Sigmoid colon (tissue), 7 donors: ENCODE measurements around the gene TASL. TPM values are rescaled to one million over a fixed set of nuclear protein-coding genes. Genes with fewer than 3 reads are reported as not detected.

ENCODE experiments used
- DNase-seq: peaks from one replicate; pipeline ENCODE4 v3.0.0-alpha.2; 2019
- H3K27ac ChIP-seq, 4 donors: fragments of 200-600 bp; sonication (generic); one replicate each; pipeline ENCODE4 v1.5.1; 2016 to 2019; ENCODE audit warnings: mild to moderate bottlenecking in 1 of 4
- H3K27me3 ChIP-seq, 3 donors: fragments of 200-600 bp; sonication (generic); one replicate each; pipeline ENCODE4 v1.5.1; 2019; ENCODE audit warnings: mild to moderate bottlenecking in 1 of 3
- H3K36me3 ChIP-seq, 4 donors: fragments of 200-600 bp; sonication (generic); one replicate each; pipeline ENCODE4 v1.5.1; 2016 to 2019
- H3K4me1 ChIP-seq, 4 donors: fragments of 200-600 bp; sonication (generic); one replicate each; pipeline ENCODE4 v1.5.1; 2017 to 2019
- H3K4me3 ChIP-seq, 4 donors: fragments of 200-600 bp; sonication (generic); one replicate each; pipeline ENCODE4 v1.5.1; 2017 to 2019; ENCODE audit warnings: mild to moderate bottlenecking in 2 of 4, moderate library complexity in 1 of 4
- H3K9me3 ChIP-seq, 4 donors: fragments of 200-600 bp in 3 of 4; sonication (generic) in 3 of 4; one replicate each; pipeline versions ENCODE4 v1.5.1 to v1.6.1; 2013 to 2019
- CTCF ChIP-seq, 4 experiments: fragments of 450-650 bp in 3 of 4; fragments of 200-600 bp in 1 of 4; IDR thresholded peaks; one replicate each; pipeline ENCODE4 v1.5.1; 2016 to 2019; ENCODE audit warnings: antibody characterized with exemption in 4 of 4, mild to moderate bottlenecking in 3 of 4, moderate library complexity in 2 of 4
- EP300 ChIP-seq, 4 donors: sonication (generic); formaldehyde crosslinking; IDR thresholded peaks; one replicate each; pipeline ENCODE4 v1.6.1; 2017; ENCODE audit warnings: antibody characterized with exemption in 4 of 4
- POLR2A ChIP-seq, 2 donors: fragments of 450-650 bp; IDR thresholded peaks; one replicate each; pipeline ENCODE4 v1.6.1; 2016; ENCODE audit warnings: antibody characterized with exemption in 2 of 2, mild to moderate bottlenecking in 2 of 2, moderate library complexity in 2 of 2
- POLR2AphosphoS5 ChIP-seq, 4 donors: sonication (generic); formaldehyde crosslinking; IDR thresholded peaks; one replicate each; pipeline ENCODE4 v1.6.1; 2017; ENCODE audit warnings: antibody characterized with exemption in 4 of 4
- WGBS, 2 donors: extraction: QIAGEN DNeasy Blood & Tissue Kit; methylation state at CpG; one replicate each; pipeline ENCODE4 v1.1.7; 2013; 5-methylcytosine and 5-hydroxymethylcytosine counted together
- intact Hi-C: fragments of 100-400 bp; cut with DNase I; formaldehyde crosslinking; loops from one replicate; pipeline ENCODE4 v1.15.1; 2023
- polyA plus RNA-seq, 3 donors: library from polyadenylated mRNA; stranded (reverse); fragments of 200-250 nt; gene quantifications; one replicate each; pipeline ENCODE4 v1.2.3, GENCODE V29; 2013
- total RNA-seq, 4 donors: library from RNA; depleted of rRNA; stranded (reverse); fragments of >200 nt; gene quantifications; one replicate each; pipeline ENCODE4 v1.1.0, GENCODE V29; 2016
- donor health status: healthy with polysubstance abuse.
- donor health status: Bipolar disorder and iron deficiency.
- donor health status: healthy.

The TASL gene
- total and polyA plus RNA-seq, 7 donors = 1.1 to 2.8 (median 1.5) TPM; not detected in 1

- no peak for DNase-seq
- Histone ChIP-seq H3K27ac (no peak overlapping the region), H3K36me3 (no peaks in the 10 kb centered on the region), H3K9me3 (no peaks in the 10 kb centered on the region), H3K27me3 (no peaks in the 10 kb centered on the region), H3K4me1 (no peaks in the 10 kb centered on the region), H3K4me3 (no peak overlapping the region)
- TF ChIP-seq POLR2AphosphoS5 (IDR thresholded peaks at IDR 0.05) (no peak), EP300 (IDR thresholded peaks at IDR 0.05) (no peak), POLR2A (IDR thresholded peaks at IDR 0.05) (no peak), CTCF (IDR thresholded peaks at IDR 0.05) (no peak)
- intact Hi-C loops = no loop called here
- WGBS, 2 donors = 88 to 93% methylated on average over 2 of the region's 2 CpGs
These were observed 3.1 kb upstream of the TASL start for GRCh38 chrX:30580641-30581040.

- peak overlapping the region in 1 of 4 donors; percentile 8 for H3K4me3 ChIP-seq
- intact Hi-C loops = no loop called here
- H3K36me3 ChIP-seq = no peaks in the 10 kb centered on the region
- peak overlapping the region in 1 of 4 donors; percentile 4 for H3K27ac ChIP-seq
- H3K9me3 ChIP-seq = no peaks in the 10 kb centered on the region
- TF ChIP-seq POLR2A (IDR thresholded peaks at IDR 0.05) (no peak), EP300 (IDR thresholded peaks at IDR 0.05) (no peak), POLR2AphosphoS5 (IDR thresholded peaks at IDR 0.05) (no peak), CTCF (IDR thresholded peaks at IDR 0.05) (no peak)
- H3K4me1 ChIP-seq = no peaks in the 10 kb centered on the region
- no peaks in the 10 kb centered on the region for H3K27me3 ChIP-seq
- no peak for DNase-seq
- 53 to 84% methylated on average over 8 of the region's 8 CpGs for whole genome bisulfite sequencing, 2 donors
These were observed 685 bp downstream of the TASL start for GRCh38 chrX:30576881-30577280.

GRCh38 chrX:30573125-30573524 lies 4.4 kb downstream of the TASL start:
- no peak overlapping the region for H3K27ac ChIP-seq
- H3K9me3 ChIP-seq = no peaks in the 10 kb centered on the region
- no peaks in the 10 kb centered on the region for H3K27me3 ChIP-seq
- no peaks in the 10 kb centered on the region for H3K4me1 ChIP-seq
- WGBS, 2 donors = 85 to 89% methylated on average over 3 of the region's 3 CpGs
- DNase-seq = no peak
- TF ChIP-seq CTCF (IDR thresholded peaks at IDR 0.05) = no peak
- TF ChIP-seq EP300 (IDR thresholded peaks at IDR 0.05) = no peak
- TF ChIP-seq POLR2A (IDR thresholded peaks at IDR 0.05) = no peak
- TF ChIP-seq POLR2AphosphoS5 (IDR thresholded peaks at IDR 0.05) = no peak
- intact Hi-C loops = loop anchor here (5.0 kb wide), 1 partner anchor 139 kb away; no protein-coding TSS in a partner anchor
- no peak overlapping the region for H3K4me3 ChIP-seq
- no peaks in the 10 kb centered on the region for H3K36me3 ChIP-seq

GRCh38 chrX:30572678-30573077 lies 4.9 kb downstream of the TASL start:
- Histone ChIP-seq H3K27me3 (no peaks in the 10 kb centered on the region), H3K27ac (no peak overlapping the region), H3K4me3 (no peak overlapping the region), H3K4me1 (no peaks in the 10 kb centered on the region), H3K9me3 (no peaks in the 10 kb centered on the region), H3K36me3 (no peaks in the 10 kb centered on the region)
- WGBS, 2 donors = 18 to 45% methylated on average over 4 of the region's 4 CpGs
- TF ChIP-seq CTCF (IDR thresholded peaks at IDR 0.05) (no peak), EP300 (IDR thresholded peaks at IDR 0.05) (no peak), POLR2AphosphoS5 (IDR thresholded peaks at IDR 0.05) (no peak), POLR2A (IDR thresholded peaks at IDR 0.05) (no peak)
- intact Hi-C loops = loop anchor here (5.0 kb wide), 1 partner anchor 140 kb away; no protein-coding TSS in a partner anchor
- no peak for DNase-seq

- TF ChIP-seq POLR2A (IDR thresholded peaks at IDR 0.05) (no peak), CTCF (IDR thresholded peaks at IDR 0.05) (no peak), POLR2AphosphoS5 (IDR thresholded peaks at IDR 0.05) (no peak), EP300 (IDR thresholded peaks at IDR 0.05) (no peak)
- Histone ChIP-seq H3K27ac (no peak overlapping the region), H3K27me3 (no peaks in the 10 kb centered on the region), H3K4me3 (no peak overlapping the region), H3K4me1 (no peaks in the 10 kb centered on the region), H3K36me3 (no peaks in the 10 kb centered on the region), H3K9me3 (no peaks in the 10 kb centered on the region)
- intact Hi-C loops = loop anchor here (5.0 kb wide), 1 partner anchor 140 kb away; no protein-coding TSS in a partner anchor
- no peak for DNase-seq
- 9 to 72% methylated on average over 1 of the region's 1 CpG for WGBS, 2 donors
These were observed 5.6 kb downstream of the TASL start for GRCh38 chrX:30572004-30572403.
